GM19397 (cell line): ENCODE measurements around the gene PPM1A.
"Not testable (repeated sequence)": the region's sequence is repeated elsewhere in the genome, so short reads cannot be mapped to it uniquely, and the experiment has no call there.

Source experiments
- ATAC-seq: cut with Tn5 transposase; IDR thresholded peaks from one replicate; pipeline ENCODE4 v1.9.1; 2021; ENCODE audit warnings: mild to moderate bottlenecking, moderate library complexity; ENCODE audit not compliant: unreplicated experiment

Gene PPM1A

DNA sequence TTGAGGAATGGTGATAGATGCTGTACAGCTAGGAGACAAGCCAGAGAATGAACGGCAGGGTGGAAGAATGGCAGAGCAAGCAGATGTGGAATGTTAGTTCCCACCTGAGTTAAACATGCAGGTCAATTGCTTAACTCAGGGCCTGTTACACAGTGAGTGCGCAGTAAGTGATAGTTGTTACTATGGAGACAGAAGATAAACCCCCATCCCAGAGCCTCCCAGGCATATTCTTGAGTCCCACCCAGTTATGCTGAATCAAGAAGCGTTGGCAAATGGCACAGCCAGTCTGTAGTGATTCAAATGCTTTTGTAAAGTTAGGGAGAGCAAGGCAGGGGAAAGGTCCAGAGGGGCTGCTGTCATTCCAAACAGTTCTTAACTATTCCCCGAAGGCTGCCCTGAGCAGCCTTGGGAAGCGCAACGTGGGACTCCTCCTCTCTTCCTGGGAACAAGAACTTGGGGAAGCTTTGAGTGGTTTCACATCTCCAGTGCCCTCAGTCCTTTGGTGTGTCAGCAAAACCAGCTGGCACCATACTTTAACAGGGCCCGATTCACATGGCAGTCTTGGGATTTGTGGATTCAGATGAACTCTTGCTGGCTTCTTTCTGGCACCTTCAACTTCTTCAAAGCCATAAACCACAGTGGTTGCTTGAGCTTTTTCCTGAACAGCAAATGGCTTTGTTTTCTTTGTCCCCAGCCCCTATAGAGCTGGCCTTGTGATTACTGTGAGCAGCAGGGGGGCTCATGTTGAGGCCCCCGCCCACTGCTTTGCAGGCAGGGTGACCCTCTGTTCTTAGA, 66.4 kb downstream of the PPM1A start:
- ATAC-seq, result no peak

DNA sequence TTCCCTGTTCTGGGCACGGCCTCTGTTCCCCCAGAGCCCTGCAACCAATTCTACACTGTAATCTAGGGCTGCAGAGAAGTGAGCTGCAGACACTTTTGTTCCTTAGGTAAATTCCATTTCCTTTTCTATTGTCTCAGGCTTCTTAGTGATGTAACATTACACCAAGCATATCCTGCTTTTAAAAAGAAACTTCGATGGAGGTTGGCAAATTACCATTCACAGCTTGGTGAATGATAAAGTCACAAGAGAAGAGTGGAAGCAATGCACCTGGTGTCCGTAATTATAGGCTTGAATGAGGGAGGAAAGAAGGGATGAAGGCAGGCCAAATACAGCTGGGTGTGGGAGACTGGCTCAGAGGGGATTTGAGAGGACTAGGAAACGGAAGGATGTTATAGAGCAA, 68.6 kb downstream of the PPM1A start:
- ATAC-seq, result no peak

- not testable (repeated sequence) for ATAC-seq
Observed at GRCh38 chr14:60320860-60321259, 71.8 kb downstream of the PPM1A start.

DNA sequence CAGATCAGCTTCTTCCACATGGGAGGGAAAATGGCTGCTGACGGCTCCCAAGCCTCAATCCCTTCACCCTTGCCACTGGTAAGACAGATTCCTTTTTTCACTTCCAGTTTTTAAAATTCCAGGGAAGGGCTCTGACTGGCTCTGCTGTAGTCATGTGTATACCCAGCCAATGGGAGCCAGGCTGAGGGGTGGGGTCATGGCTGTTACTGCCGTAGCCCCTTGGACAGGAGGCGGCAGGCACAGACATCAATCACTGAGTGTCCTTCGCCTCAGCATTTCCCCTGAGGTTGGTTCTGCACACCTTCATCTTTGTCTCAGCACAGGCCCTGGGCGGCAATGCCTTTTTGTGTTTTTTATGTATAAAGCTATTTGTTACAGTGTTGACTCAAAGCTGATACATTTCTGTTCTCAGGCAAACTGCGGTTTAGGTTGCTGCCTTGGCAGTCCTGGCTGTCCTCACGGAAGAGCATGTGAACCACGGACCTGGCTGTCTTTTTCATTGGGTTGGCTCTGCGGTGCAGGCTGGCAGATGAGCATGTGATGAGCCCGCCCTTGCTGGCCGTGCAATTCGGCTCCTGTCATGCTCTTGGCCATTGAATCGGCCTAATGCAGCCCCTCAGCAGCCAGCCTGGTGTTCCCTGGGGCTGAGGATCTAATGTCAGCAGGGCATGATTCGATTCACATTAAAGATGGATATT, 74.3 kb downstream of the PPM1A start:
- no peak for ATAC-seq

DNA sequence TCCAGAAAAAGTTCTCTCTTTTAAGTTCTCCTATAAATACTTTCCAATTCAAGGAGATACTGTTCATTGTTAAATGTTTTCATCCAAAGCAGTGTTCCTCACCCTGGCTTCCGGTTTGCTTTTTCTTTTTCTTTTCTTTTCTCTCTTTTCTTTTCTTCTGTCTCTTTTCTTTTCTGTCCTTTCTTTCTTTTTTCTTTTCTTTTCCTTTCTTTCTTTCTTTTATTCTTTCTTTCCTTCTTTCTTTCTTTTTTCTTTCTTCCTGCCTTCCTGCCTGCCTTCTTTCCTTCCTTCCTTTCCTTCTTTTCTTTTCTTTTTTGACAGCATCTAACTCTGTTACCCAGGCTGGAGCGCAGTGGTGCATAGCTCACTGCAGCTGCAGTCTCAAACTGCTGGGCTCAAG, 75.8 kb downstream of the PPM1A start:
- no peak for ATAC-seq

DNA sequence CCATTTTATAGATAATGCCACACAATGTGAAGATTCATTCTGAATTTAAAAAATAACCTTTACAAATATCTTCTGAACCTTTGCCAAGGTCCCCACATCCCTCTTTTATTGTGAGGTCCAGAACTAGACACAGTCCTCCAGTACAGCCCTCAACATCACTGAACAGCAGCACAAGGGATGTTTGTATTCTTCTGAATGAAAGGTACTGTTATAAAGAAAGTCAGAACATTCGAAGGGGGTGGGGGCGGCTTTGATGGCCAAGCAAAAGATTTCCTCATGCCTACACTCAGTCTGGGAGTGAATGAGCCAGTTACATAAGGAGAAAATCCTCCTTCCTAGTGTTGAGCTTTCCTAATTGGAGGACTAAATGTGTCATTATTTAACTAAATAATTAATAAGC, 77.3 kb downstream of the PPM1A start:
- no peak for ATAC-seq

GRCh38 chr14:60327447-60328331, 78.7 kb downstream of the PPM1A start:
- peak; percentile 54 for ATAC-seq

DNA sequence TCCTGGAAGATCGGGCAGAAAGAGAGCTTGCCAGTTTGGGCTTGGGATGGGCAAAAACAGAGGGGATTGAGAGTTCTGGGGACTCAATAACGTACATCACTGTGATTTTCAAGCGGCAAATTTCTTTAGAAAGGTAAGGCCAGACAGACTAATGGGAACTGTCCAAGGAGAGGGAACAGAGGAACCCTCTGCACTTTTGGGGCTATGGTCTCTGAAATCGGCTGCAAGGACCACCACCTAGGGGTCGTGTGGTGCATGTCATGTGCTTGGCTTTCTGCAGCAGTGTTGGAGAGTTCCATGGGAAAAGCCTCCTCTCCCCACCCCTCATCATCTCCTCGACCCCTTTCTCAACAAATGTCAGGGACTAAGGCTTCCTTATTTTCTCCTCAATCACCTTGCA, 79.6 kb downstream of the PPM1A start:
- no peak for ATAC-seq

DNA sequence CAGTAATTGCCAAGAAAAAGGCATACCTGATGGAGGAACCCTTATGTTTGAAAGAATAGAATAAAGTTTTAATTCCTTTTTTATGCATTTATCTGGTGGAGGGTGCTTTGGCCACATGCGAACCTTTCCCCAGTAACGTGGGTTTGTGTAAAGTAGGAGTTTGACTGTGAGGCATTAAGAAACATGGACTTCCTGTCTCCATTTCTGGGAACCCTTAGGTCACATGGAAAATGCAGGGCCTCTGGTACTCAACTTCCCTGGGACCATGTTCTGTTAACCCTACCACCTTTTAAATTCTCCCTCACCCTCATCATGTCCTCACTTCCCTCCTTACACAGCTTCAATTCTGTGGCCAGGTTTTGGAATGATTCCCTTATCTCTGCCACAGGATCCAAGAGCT, 80.3 kb downstream of the PPM1A start:
- ATAC-seq, result no peak

- peak; percentile 81 for ATAC-seq
Observed at GRCh38 chr14:60331201-60332045, 82.4 kb downstream of the PPM1A start.

DNA sequence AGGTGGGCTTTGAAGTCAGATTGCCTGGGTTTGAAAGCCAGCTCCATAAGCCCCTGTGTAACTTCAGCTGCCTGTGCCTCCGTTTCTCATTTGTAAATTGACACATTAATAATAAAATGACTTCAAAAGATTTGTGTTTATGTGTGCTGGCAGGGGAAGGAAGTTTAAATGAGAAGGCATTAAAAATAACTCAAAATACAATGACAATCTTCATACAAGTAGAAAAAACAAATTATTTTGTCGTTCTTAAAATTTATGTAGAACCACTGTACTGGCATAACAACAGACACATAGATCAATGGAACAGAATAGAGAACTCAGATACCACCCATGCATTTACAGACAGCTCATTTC, 83.0 kb downstream of the PPM1A start:
- no peak for ATAC-seq

- ATAC-seq, result no peak
Observed at GRCh38 chr14:60332869-60333268, 83.8 kb downstream of the PPM1A start.

DNA sequence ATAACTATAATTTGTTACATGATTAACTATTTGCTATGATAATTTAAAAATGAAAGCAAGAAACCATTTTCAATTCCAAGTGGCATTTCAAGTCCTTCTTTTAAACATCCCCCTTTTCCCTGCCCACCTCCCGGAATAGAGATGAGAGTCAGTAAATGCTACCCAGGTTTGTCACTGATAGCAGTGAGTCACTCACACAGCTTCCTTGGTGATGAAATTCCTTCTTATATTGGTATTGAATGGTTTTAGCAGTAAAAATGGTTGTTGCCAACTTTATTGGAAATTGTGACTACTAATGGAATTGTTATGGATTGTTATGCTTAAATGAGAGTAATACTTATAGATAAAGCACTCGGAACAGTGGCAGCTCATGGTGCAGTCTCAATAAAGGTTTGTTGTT, 90.5 kb downstream of the PPM1A start:
- no peak for ATAC-seq

- no peak for ATAC-seq
Observed at GRCh38 chr14:60343571-60344071, 94.6 kb downstream of the PPM1A start.

- no peak for ATAC-seq
Observed at GRCh38 chr14:60344751-60345150, 95.7 kb downstream of the PPM1A start.

DNA sequence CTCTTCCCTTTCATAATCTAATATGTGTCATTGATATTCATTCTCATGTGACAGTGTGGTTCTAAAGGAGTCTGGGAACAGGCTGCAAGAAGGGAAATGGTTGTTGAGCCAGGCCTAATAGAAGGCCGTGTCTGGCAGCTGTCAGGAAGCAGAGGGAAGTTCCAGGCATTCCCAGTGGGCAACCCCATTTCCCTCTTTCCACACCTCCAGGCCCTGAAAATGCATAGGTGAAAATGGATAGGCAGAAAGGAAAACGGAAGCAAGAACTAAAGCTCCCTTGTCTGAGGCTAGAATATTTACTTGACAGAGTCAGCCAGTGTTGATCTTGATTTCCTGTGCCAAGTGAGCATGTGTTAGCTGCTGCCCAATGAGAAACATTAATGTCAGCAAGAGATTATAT, 97.7 kb downstream of the PPM1A start:
- no peak for ATAC-seq

GRCh38 chr14:60348211-60348610, 99.2 kb downstream of the PPM1A start:
- ATAC-seq, result no peak
